SKM-1 treated with dmso at 0.1 percent for 144 hours (cell line): ENCODE measurements around the gene RBM38.

Experiments used
- DNase-seq: peaks from one replicate; lab custom pipeline; 2025; ENCODE audit not compliant: unreplicated experiment; lab: John Stamatoyannopoulos, UW

The RBM38 gene

GRCh38 chr20:57433657-57434389 is 42.6 kb downstream of the RBM38 start:
- DNase-seq, result no peak

- DNase-seq, result no peak
Measured at GRCh38 chr20:57434390-57434700, 43.1 kb downstream of the RBM38 start.

GRCh38 chr20:57435105-57435497 is 43.9 kb downstream of the RBM38 start:
- no peak for DNase-seq

- DNase-seq, result peak; percentile 91
Measured at GRCh38 chr20:57435498-57436222, 44.5 kb downstream of the RBM38 start.

GRCh38 chr20:57436223-57436545 is 45.0 kb downstream of the RBM38 start:
- no peak for DNase-seq

- DNase-seq, result no peak
Measured at GRCh38 chr20:57437267-57437666, 46.1 kb downstream of the RBM38 start.

GRCh38 chr20:57437672-57438330 is 46.6 kb downstream of the RBM38 start:
- no peak for DNase-seq

- no peak for DNase-seq
Measured at GRCh38 chr20:57438552-57438951, 47.4 kb downstream of the RBM38 start.

GRCh38 chr20:57439432-57439831 is 48.2 kb downstream of the RBM38 start:
- DNase-seq, result no peak

- DNase-seq, result no peak
Measured at GRCh38 chr20:57439993-57440392, 48.8 kb downstream of the RBM38 start.

- no peak for DNase-seq
Measured at GRCh38 chr20:57440678-57441509, 49.7 kb downstream of the RBM38 start.

GRCh38 chr20:57441510-57442154 is 50.4 kb downstream of the RBM38 start:
- no peak for DNase-seq

- DNase-seq, result no peak
Measured at GRCh38 chr20:57442158-57442887, 51.1 kb downstream of the RBM38 start.

- DNase-seq, result no peak
Measured at GRCh38 chr20:57442888-57443239, 51.7 kb downstream of the RBM38 start.

GRCh38 chr20:57443349-57444265 is 52.4 kb downstream of the RBM38 start:
- DNase-seq, result no peak

GRCh38 chr20:57444394-57445048 is 53.3 kb downstream of the RBM38 start:
- no peak for DNase-seq

- no peak for DNase-seq
Measured at GRCh38 chr20:57445298-57445697, 54.1 kb downstream of the RBM38 start.

- no peak for DNase-seq
Measured at GRCh38 chr20:57445774-57446173, 54.6 kb downstream of the RBM38 start.
